HG03039 (cell line): ENCODE data around the gene NBR1.
"Not testable (repeated sequence)": the region's sequence is repeated elsewhere in the genome, so short reads cannot be mapped to it uniquely, and the experiment has no call there.

Experiments
- ATAC-seq: cut with Tn5 transposase; IDR thresholded peaks from one replicate; pipeline ENCODE4 v1.9.1; 2021; ENCODE audit warnings: mild to moderate bottlenecking, moderate library complexity; ENCODE audit not compliant: unreplicated experiment

Gene NBR1

GRCh38 chr17:43213545-43213944 lies 42.5 kb downstream of the NBR1 start:
- no peak for ATAC-seq

GRCh38 chr17:43215341-43215740 lies 44.3 kb downstream of the NBR1 start:
- ATAC-seq, result no peak

- no peak for ATAC-seq
Observed at GRCh38 chr17:43216369-43216761, 45.4 kb downstream of the NBR1 start.

- ATAC-seq, result no peak
Observed at GRCh38 chr17:43216762-43217613, 46.0 kb downstream of the NBR1 start.

- no peak for ATAC-seq
Observed at GRCh38 chr17:43217614-43218087, 46.6 kb downstream of the NBR1 start.

- ATAC-seq, result no peak
Observed at GRCh38 chr17:43219001-43219400, 48.0 kb downstream of the NBR1 start.

GRCh38 chr17:43219746-43220380 lies 48.8 kb downstream of the NBR1 start:
- ATAC-seq, result no peak

GRCh38 chr17:43220511-43221125 lies 49.6 kb downstream of the NBR1 start:
- ATAC-seq, result no peak

- ATAC-seq, result no peak
Observed at GRCh38 chr17:43224146-43224705, 53.2 kb downstream of the NBR1 start.

- no peak for ATAC-seq
Observed at GRCh38 chr17:43226393-43226792, 55.4 kb downstream of the NBR1 start.

- not testable (repeated sequence) for ATAC-seq
Observed at GRCh38 chr17:43228020-43228782, 57.2 kb downstream of the NBR1 start, which contains the start of gene CCDC200. Gene CCDC200 (minus strand): TSS chr17:43228623. CDS start chr17:43228554, 69 bp downstream.

- not testable (repeated sequence) for ATAC-seq
Observed at GRCh38 chr17:43231205-43232020, 60.4 kb downstream of the NBR1 start.

GRCh38 chr17:43232021-43232699 lies 61.1 kb downstream of the NBR1 start:
- ATAC-seq, result not testable (repeated sequence)

- not testable (repeated sequence) for ATAC-seq
Observed at GRCh38 chr17:43233263-43233662, 62.2 kb downstream of the NBR1 start.

- ATAC-seq, result not testable (repeated sequence)
Observed at GRCh38 chr17:43233877-43234276, 62.9 kb downstream of the NBR1 start, which contains the start of gene RNU2-1. Gene RNU2-1 (minus strand): TSS chr17:43233977.

GRCh38 chr17:43239597-43239996 lies 68.6 kb downstream of the NBR1 start:
- not testable (repeated sequence) for ATAC-seq

- ATAC-seq, result not testable (repeated sequence)
Observed at GRCh38 chr17:43240596-43241352, 69.8 kb downstream of the NBR1 start.

GRCh38 chr17:43246456-43246855 lies 75.4 kb downstream of the NBR1 start:
- ATAC-seq, result not testable (repeated sequence)
